Fibroblast of lung (primary cell): ENCODE data around the gene TIPRL. TPM values are rescaled to one million over a fixed set of nuclear protein-coding genes. Genes with fewer than 3 reads are reported as not detected.
A peak's percentile ranks its signal among the peaks of the same experiment; 100 is the strongest.

Source experiments
- DNase-seq, 2 donors: peaks; one replicate each; pipeline versions ENCODE4 v3.0.0 to v3.0.0-alpha.2; 2010; ENCODE audit warnings: low read depth in 2 of 2
- H2AFZ ChIP-seq: 2 replicates; pipeline ENCODE4 v1.5.1; 2012; ENCODE audit warnings: low read length, control low read depth, inconsistent platforms
- H3K27ac ChIP-seq: 2 replicates; pipeline ENCODE4 v1.5.1; 2011; ENCODE audit warnings: low read length, control low read depth; ENCODE audit not compliant: insufficient read depth
- H3K27me3 ChIP-seq: 2 replicates; pipeline ENCODE4 v1.5.1; 2011; ENCODE audit warnings: mild to moderate bottlenecking, low read length; ENCODE audit not compliant: control insufficient read depth, insufficient read depth
- H3K36me3 ChIP-seq: 2 replicates; pipeline ENCODE4 v1.5.1; 2011; ENCODE audit warnings: low read length; ENCODE audit not compliant: control insufficient read depth, insufficient read depth
- H3K4me1 ChIP-seq: 2 replicates; pipeline ENCODE4 v1.5.1; 2011; ENCODE audit warnings: low read length; ENCODE audit not compliant: control insufficient read depth, insufficient read depth; ENCODE audit errors: extremely low read depth
- H3K4me2 ChIP-seq: 2 replicates; pipeline ENCODE4 v1.5.1; 2011; ENCODE audit warnings: low read length, control low read depth; ENCODE audit not compliant: insufficient read depth; ENCODE audit errors: extremely low read depth
- H3K4me3 ChIP-seq, 4 experiments: fragments of 200-600 bp in 1 of 4; sonication (generic) in 1 of 4; replicated peaks in 1 of 4; 2 replicates each; pipeline ENCODE4 v1.5.1; 2011 to 2016; ENCODE audit warnings: low read length in 4 of 4, low read depth in 3 of 4, mild to moderate bottlenecking in 3 of 4, control low read depth in 2 of 4, inconsistent platforms in 1 of 4, mixed read lengths in 1 of 4; ENCODE audit not compliant: insufficient read depth in 1 of 4; ENCODE audit errors: control extremely low read depth in 1 of 4
- H3K79me2 ChIP-seq: 2 replicates; pipeline ENCODE4 v1.5.1; 2012; ENCODE audit warnings: mild to moderate bottlenecking, low read length, inconsistent platforms; ENCODE audit not compliant: control insufficient read depth, insufficient read depth
- H3K9ac ChIP-seq: 2 replicates; pipeline ENCODE4 v1.5.1; 2011; ENCODE audit warnings: mild to moderate bottlenecking, low read length, control low read depth; ENCODE audit not compliant: insufficient read depth
- H3K9me3 ChIP-seq: 2 replicates; pipeline ENCODE4 v1.5.1; 2012; ENCODE audit warnings: low read depth, low read length; ENCODE audit not compliant: control insufficient read depth, insufficient read depth
- H4K20me1 ChIP-seq: 2 replicates; pipeline ENCODE4 v1.5.1; 2011; ENCODE audit warnings: low read length; ENCODE audit not compliant: control insufficient read depth, insufficient read depth; ENCODE audit errors: extremely low read depth
- CTCF ChIP-seq, 2 donors: IDR thresholded peaks in 1 of 2; conservative IDR thresholded peaks in 1 of 2; 1 replicate in 1 of 2; 2 replicates in 1 of 2; pipeline ENCODE4 v1.5.1; 2011 to 2012; ENCODE audit warnings: low read length in 2 of 2, control low read depth in 1 of 2, inconsistent platforms in 1 of 2, low read depth in 1 of 2, mild to moderate bottlenecking in 1 of 2
- EZH2 ChIP-seq: IDR thresholded peaks from 2 replicates; pipeline ENCODE4 v1.5.1; 2012; ENCODE audit warnings: low read length, control low read depth, mild to moderate bottlenecking; ENCODE audit errors: missing control alignments
- polyA plus RNA-seq, 2 donors: library from polyadenylated mRNA; depleted of rRNA in 1 of 2; stranded (reverse) in 1 of 2; unstranded in 1 of 2; fragments of >200 nt; gene quantifications; 2 replicates each; pipeline ENCODE4 v1.2.1, GENCODE V29; 2011 to 2012; ENCODE audit warnings: missing spikeins in 1 of 2
- total RNA-seq: library from RNA; depleted of rRNA; stranded (reverse); fragments of >200 nt; gene quantifications from 2 replicates; pipeline ENCODE4 v1.2.1, GENCODE V29; 2014

The TIPRL gene
- total and polyA plus RNA-seq, 2 donors (not counting 1 experiment from before 2014, with no cell fraction given): 34.7 to 40.9 TPM

GRCh38 chr1:168187177-168187576 lies 8.4 kb downstream of the TIPRL start:
- Histone ChIP-seq H2AFZ (no peak overlapping the region), H3K79me2 (peaks cover 13% of the 10 kb centered on the region), H3K9me3 (no peaks in the 10 kb centered on the region), H3K9ac (no peak overlapping the region), H3K36me3 (peaks cover 1% of the 10 kb centered on the region), H3K4me2 (no peak overlapping the region), H3K27me3 (no peaks in the 10 kb centered on the region), H3K27ac (no peak overlapping the region), H3K4me3 (no peak overlapping the region), H3K4me1 (no peaks in the 10 kb centered on the region), H4K20me1 (no peaks in the 10 kb centered on the region)
- no peak for DNase-seq
- no peak for TF ChIP-seq EZH2
- TF ChIP-seq CTCF (conservative IDR thresholded peaks at IDR 0.05 in 1 of 2, IDR thresholded peaks at IDR 0.05 in 1 of 2; ENCODE audit: low read depth in 1 of 2, low read length in 2 of 2): no peak

GRCh38 chr1:168190403-168190802 lies 11.6 kb downstream of the TIPRL start:
- Histone ChIP-seq H3K4me2 (no peak overlapping the region), H3K4me3 (no peak overlapping the region), H3K4me1 (no peaks in the 10 kb centered on the region), H2AFZ (no peak overlapping the region), H3K27me3 (no peaks in the 10 kb centered on the region), H3K9me3 (no peaks in the 10 kb centered on the region), H3K36me3 (peaks cover 1% of the 10 kb centered on the region), H4K20me1 (no peaks in the 10 kb centered on the region), H3K9ac (no peak overlapping the region), H3K79me2 (no peaks in the 10 kb centered on the region), H3K27ac (no peak overlapping the region)
- no peak for DNase-seq
- no peak for TF ChIP-seq EZH2
- no peak for TF ChIP-seq CTCF (conservative IDR thresholded peaks at IDR 0.05 in 1 of 2, IDR thresholded peaks at IDR 0.05 in 1 of 2; ENCODE audit: low read depth in 1 of 2, low read length in 2 of 2)

- no peak overlapping the region for H3K9ac ChIP-seq
- H2AFZ ChIP-seq: no peak overlapping the region
- no peaks in the 10 kb centered on the region for H3K4me1 ChIP-seq
- peak in 1 of 2 donors; percentile 55 for DNase-seq
- H3K4me2 ChIP-seq: no peak overlapping the region
- H3K27ac ChIP-seq: no peak overlapping the region
- H3K79me2 ChIP-seq: no peaks in the 10 kb centered on the region
- H4K20me1 ChIP-seq: no peaks in the 10 kb centered on the region
- H3K4me3 ChIP-seq: no peak overlapping the region
- TF ChIP-seq CTCF (conservative IDR thresholded peaks at IDR 0.05 in 1 of 2, IDR thresholded peaks at IDR 0.05 in 1 of 2; ENCODE audit: low read depth in 1 of 2, low read length in 2 of 2) (no peak), EZH2 (no peak)
- H3K27me3 ChIP-seq: no peaks in the 10 kb centered on the region
- no peaks in the 10 kb centered on the region for H3K36me3 ChIP-seq
- H3K9me3 ChIP-seq: no peaks in the 10 kb centered on the region
Measured at GRCh38 chr1:168195199-168196135, 16.7 kb downstream of the TIPRL start.
